SJSA1 (cell line): ENCODE data around the gene NT5DC1. TPM values are rescaled to one million over a fixed set of nuclear protein-coding genes. Genes with fewer than 3 reads are reported as not detected.
"Not testable (repeated sequence)": the region's sequence is repeated elsewhere in the genome, so short reads cannot be mapped to it uniquely, and the experiment has no call there.

Source experiments
- DNase-seq, 2 experiments: peaks; one replicate each; pipeline ENCODE4 v3.0.0-alpha.2; 2015 to 2020; ENCODE audit warnings: low spot score in 2 of 2, low read depth in 1 of 2
- H3K27ac ChIP-seq: fragments of 250-450 bp; sonication (Bioruptor Pico); 2 replicates; pipeline ENCODE4 v1.5.1; 2020; ENCODE audit warnings: mild to moderate bottlenecking, moderate library complexity
- H3K27me3 ChIP-seq: fragments of 250-450 bp; sonication (Bioruptor Pico); replicated peaks from 2 replicates; pipeline ENCODE4 v1.5.1; 2020; ENCODE audit warnings: mild to moderate bottlenecking, moderate library complexity
- H3K36me3 ChIP-seq: fragments of 250-450 bp; sonication (Bioruptor Pico); 2 replicates; pipeline ENCODE4 v1.5.1; 2020; ENCODE audit warnings: mild to moderate bottlenecking
- H3K4me1 ChIP-seq: fragments of 250-450 bp; sonication (Bioruptor Pico); replicated peaks from 2 replicates; pipeline ENCODE4 v1.6.1; 2021; ENCODE audit warnings: mild to moderate bottlenecking
- H3K4me3 ChIP-seq: fragments of 250-450 bp; sonication (Bioruptor Pico); 2 replicates; pipeline ENCODE4 v1.5.1; 2020; ENCODE audit warnings: mild to moderate bottlenecking
- H3K9me3 ChIP-seq: fragments of 250-450 bp; sonication (Bioruptor Pico); replicated peaks from 2 replicates; pipeline ENCODE4 v1.5.1; 2020; ENCODE audit warnings: mild to moderate bottlenecking
- total RNA-seq: library from RNA; depleted of rRNA; stranded (reverse); fragments of >200 nt; shearing (Covaris generic); gene quantifications from 2 replicates; pipeline ENCODE4 v1.2.3, GENCODE V29; 2014

NT5DC1 gene
- total RNA-seq, 1 experiment from 2014 or later, result 10.0 TPM

- peaks cover 35% of the 10 kb centered on the region for H3K4me1 ChIP-seq
- peaks cover 37% of the 10 kb centered on the region for H3K36me3 ChIP-seq
- H3K9me3 ChIP-seq, result no peaks in the 10 kb centered on the region
- peak overlapping the region; percentile 91 for H3K27ac ChIP-seq
- H3K4me3 ChIP-seq, result peak overlapping the region; percentile 92
- H3K27me3 ChIP-seq, result no peaks in the 10 kb centered on the region
- DNase-seq, result peak in 1 of 2 experiments; percentile 42
Measured at GRCh38 chr6:116278854-116279231, 178.2 kb downstream of the NT5DC1 start.

- Histone ChIP-seq H3K27me3 (no peaks in the 10 kb centered on the region), H3K4me1 (peaks cover 35% of the 10 kb centered on the region), H3K9me3 (no peaks in the 10 kb centered on the region), H3K27ac (peak within 1 kb of the TSS; percentile 91), H3K36me3 (peaks cover 37% of the 10 kb centered on the region), H3K4me3 (peak within 1 kb of the TSS; percentile 92)
- peak; percentile 91 to 95 for DNase-seq
Measured at GRCh38 chr6:116279232-116280160, 178.8 kb downstream of the NT5DC1 start, which contains the start of gene TSPYL1. Gene TSPYL1, minus strand, starts transcription at chr6:116279930. Its CDS starts 100 bp downstream, at chr6:116279830.

GRCh38 chr6:116280161-116280932, 179.7 kb downstream of the NT5DC1 start:
- no peaks in the 10 kb centered on the region for H3K27me3 ChIP-seq
- peak in 1 of 2 experiments; percentile 13 for DNase-seq
- peak overlapping the region; percentile 92 for H3K4me3 ChIP-seq

GRCh38 chr6:116280933-116281316, 180.3 kb downstream of the NT5DC1 start:
- Histone ChIP-seq H3K27ac (no peak overlapping the region), H3K36me3 (peaks cover 26% of the 10 kb centered on the region), H3K9me3 (no peaks in the 10 kb centered on the region), H3K4me3 (no peak overlapping the region), H3K27me3 (no peaks in the 10 kb centered on the region), H3K4me1 (peaks cover 35% of the 10 kb centered on the region)
- no peak for DNase-seq

More at GRCh38 chr6:116280161-116280932, 179.7 kb downstream of the NT5DC1 start:
- no peaks in the 10 kb centered on the region for H3K9me3 ChIP-seq
- H3K36me3 ChIP-seq, result peaks cover 29% of the 10 kb centered on the region
- peak overlapping the region; percentile 91 for H3K27ac ChIP-seq
- peaks cover 35% of the 10 kb centered on the region for H3K4me1 ChIP-seq

- DNase-seq, result no peak
- no peaks in the 10 kb centered on the region for H3K27me3 ChIP-seq
Measured at GRCh38 chr6:116282698-116283097, 182.0 kb downstream of the NT5DC1 start.

GRCh38 chr6:116283191-116283590, 182.5 kb downstream of the NT5DC1 start:
- H3K27ac ChIP-seq, result no peak overlapping the region
- peaks cover 20% of the 10 kb centered on the region for H3K4me1 ChIP-seq
- no peaks in the 10 kb centered on the region for H3K27me3 ChIP-seq
- no peaks in the 10 kb centered on the region for H3K9me3 ChIP-seq
- H3K4me3 ChIP-seq, result no peak overlapping the region
- H3K36me3 ChIP-seq, result peaks cover 12% of the 10 kb centered on the region
- DNase-seq, result no peak

More at GRCh38 chr6:116282698-116283097, 182.0 kb downstream of the NT5DC1 start:
- Histone ChIP-seq H3K27ac (no peak overlapping the region), H3K36me3 (peaks cover 16% of the 10 kb centered on the region), H3K9me3 (no peaks in the 10 kb centered on the region), H3K4me1 (peaks cover 25% of the 10 kb centered on the region), H3K4me3 (no peak overlapping the region)

GRCh38 chr6:116284984-116285383, 184.3 kb downstream of the NT5DC1 start:
- H3K27me3 ChIP-seq, H3K36me3 ChIP-seq, H3K4me3 ChIP-seq, H3K9me3 ChIP-seq, DNase-seq, H3K27ac ChIP-seq, H3K4me1 ChIP-seq: not testable (repeated sequence)

GRCh38 chr6:116286773-116287358, 186.2 kb downstream of the NT5DC1 start:
- no peaks in the 10 kb centered on the region for H3K9me3 ChIP-seq
- H3K27me3 ChIP-seq, result no peaks in the 10 kb centered on the region
- no peak overlapping the region for H3K4me3 ChIP-seq
- H3K4me1 ChIP-seq, result no peaks in the 10 kb centered on the region
- H3K36me3 ChIP-seq, result no peaks in the 10 kb centered on the region
- H3K27ac ChIP-seq, result no peak overlapping the region
- no peak for DNase-seq

- H3K4me3 ChIP-seq, result no peak overlapping the region
- no peaks in the 10 kb centered on the region for H3K27me3 ChIP-seq
- no peaks in the 10 kb centered on the region for H3K9me3 ChIP-seq
- no peaks in the 10 kb centered on the region for H3K4me1 ChIP-seq
- no peaks in the 10 kb centered on the region for H3K36me3 ChIP-seq
- no peak overlapping the region for H3K27ac ChIP-seq
- DNase-seq, result peak in 1 of 2 experiments; percentile 40
Measured at GRCh38 chr6:116287689-116288282, 187.1 kb downstream of the NT5DC1 start.

- H3K4me3 ChIP-seq, result no peak overlapping the region
- no peak for DNase-seq
- H3K27ac ChIP-seq, result no peak overlapping the region
- no peaks in the 10 kb centered on the region for H3K36me3 ChIP-seq
- H3K9me3 ChIP-seq, result no peaks in the 10 kb centered on the region
- H3K4me1 ChIP-seq, result no peaks in the 10 kb centered on the region
- no peaks in the 10 kb centered on the region for H3K27me3 ChIP-seq
Measured at GRCh38 chr6:116289876-116290275, 189.2 kb downstream of the NT5DC1 start.

- H3K27ac ChIP-seq, result no peak overlapping the region
- no peaks in the 10 kb centered on the region for H3K36me3 ChIP-seq
- no peak for DNase-seq
- no peaks in the 10 kb centered on the region for H3K4me1 ChIP-seq
- H3K9me3 ChIP-seq, result no peaks in the 10 kb centered on the region
- no peaks in the 10 kb centered on the region for H3K27me3 ChIP-seq
- no peak overlapping the region for H3K4me3 ChIP-seq
Measured at GRCh38 chr6:116290799-116291198, 190.1 kb downstream of the NT5DC1 start.

GRCh38 chr6:116291701-116292396, 191.2 kb downstream of the NT5DC1 start:
- Histone ChIP-seq H3K27me3 (no peaks in the 10 kb centered on the region), H3K27ac (no peak overlapping the region), H3K4me1 (no peaks in the 10 kb centered on the region), H3K9me3 (no peaks in the 10 kb centered on the region), H3K4me3 (no peak overlapping the region), H3K36me3 (no peaks in the 10 kb centered on the region)
- no peak for DNase-seq

GRCh38 chr6:116292553-116292952, 191.9 kb downstream of the NT5DC1 start:
- Histone ChIP-seq H3K9me3 (no peaks in the 10 kb centered on the region), H3K4me1 (no peaks in the 10 kb centered on the region), H3K27me3 (no peaks in the 10 kb centered on the region), H3K36me3 (no peaks in the 10 kb centered on the region), H3K4me3 (no peak overlapping the region), H3K27ac (no peak overlapping the region)
- DNase-seq, result no peak
